Common myeloid progenitor, CD34-positive (primary cell): ENCODE data around the gene KRT35.

Experiments used
- CTCF ChIA-PET: fragments of 350-600 bp; sonication (Branson Sonifier 250); formaldehyde crosslinking; loops from one replicate; lab custom pipeline; 2021; ENCODE audit warnings: antibody characterized with exemption; lab: Charles Lee
- POLR2A ChIA-PET: fragments of 350-600 bp; sonication (Branson Sonifier 250); formaldehyde crosslinking; loops from one replicate; lab custom pipeline; 2021; ENCODE audit warnings: antibody characterized with exemption; lab: Charles Lee
- DNase-seq, 3 donors: peaks; one replicate each; pipeline versions ENCODE4 v3.0.0 to v3.0.0-alpha.2; 2013
- H3K27ac ChIP-seq, 2 experiments: 1 replicate in 1 of 2; 2 replicates in 1 of 2; pipeline ENCODE4 v1.7.0; 2013; ENCODE audit warnings: inconsistent platforms in 2 of 2, low read length in 2 of 2, mild to moderate bottlenecking in 2 of 2, low read depth in 1 of 2, moderate library complexity in 1 of 2; ENCODE audit not compliant: severe bottlenecking in 2 of 2, insufficient read depth in 1 of 2, poor library complexity in 1 of 2
- H3K27me3 ChIP-seq, 5 experiments: replicated peaks in 2 of 5; 1 replicate in 3 of 5; 2 replicates in 2 of 5; pipeline versions ENCODE4 v1.6.1 to v1.7.0; 2013; ENCODE audit warnings: low read length in 4 of 5, mild to moderate bottlenecking in 2 of 5, moderate library complexity in 2 of 5, inconsistent platforms in 1 of 5; ENCODE audit not compliant: insufficient read depth in 5 of 5, control insufficient read depth in 4 of 5
- H3K36me3 ChIP-seq, 4 experiments: 1 replicate in 2 of 4; 2 replicates in 2 of 4; pipeline versions ENCODE4 v1.6.1 to v1.7.0; 2013; ENCODE audit warnings: low read length in 3 of 4, control low read depth in 1 of 4, mild to moderate bottlenecking in 1 of 4; ENCODE audit not compliant: control insufficient read depth in 4 of 4, insufficient read depth in 4 of 4
- H3K4me1 ChIP-seq, 4 experiments: 1 replicate in 3 of 4; 2 replicates in 1 of 4; pipeline versions ENCODE4 v1.6.1 to v1.7.1; 2013; ENCODE audit warnings: low read length in 3 of 4, mild to moderate bottlenecking in 3 of 4, control low read depth in 1 of 4, inconsistent platforms in 1 of 4, moderate library complexity in 1 of 4; ENCODE audit not compliant: control insufficient read depth in 4 of 4, insufficient read depth in 4 of 4; ENCODE audit errors: control extremely low read depth in 1 of 4
- H3K4me3 ChIP-seq, 7 experiments: 1 replicate in 4 of 7; 2 replicates in 3 of 7; pipeline versions ENCODE4 v1.5.1 to v1.7.0; 2013; ENCODE audit warnings: mild to moderate bottlenecking in 7 of 7, low read length in 6 of 7, moderate library complexity in 6 of 7, inconsistent platforms in 2 of 7, low read depth in 2 of 7, control low read depth in 1 of 7; ENCODE audit not compliant: insufficient read depth in 4 of 7, control insufficient read depth in 1 of 7; ENCODE audit errors: extremely low read depth in 1 of 7
- H3K9me3 ChIP-seq, 5 experiments: 1 replicate in 4 of 5; 2 replicates in 1 of 5; pipeline versions ENCODE4 v1.6.1 to v1.7.1; 2013; ENCODE audit warnings: low read length in 4 of 5, mild to moderate bottlenecking in 2 of 5, inconsistent platforms in 1 of 5, low read depth in 1 of 5, moderate library complexity in 1 of 5; ENCODE audit not compliant: control insufficient read depth in 4 of 5, insufficient read depth in 2 of 5; ENCODE audit errors: control extremely low read depth in 1 of 5
- WGBS: methylation state at CpG from one replicate; pipeline ENCODE4 v1.1.5; 2013; ENCODE audit not compliant: insufficient coverage; 5-methylcytosine and 5-hydroxymethylcytosine counted together

The KRT35 gene

GRCh38 chr17:41486809-41487530 is 6.0 kb upstream of the KRT35 start:
- DNase-seq = peak; percentile 18 to 40 (median 25)
- no peaks in the 10 kb centered on the region for H3K9me3 ChIP-seq
- H3K4me3 ChIP-seq = no peak overlapping the region
- H3K4me1 ChIP-seq = peaks cover 0 to 5% (median 0%) of the 10 kb centered on the region in 4 experiments
- peaks cover 0 to 3% (median 0%) of the 10 kb centered on the region in 5 experiments for H3K27me3 ChIP-seq
- 63% methylated on average over 27 of the region's 29 CpGs for WGBS
- ChIA-PET POLR2A (no interaction called here), CTCF (interaction anchor here (1.0 to 1.3 kb wide), 5 partner anchors 8 to 161 kb away, joined by 3 read pairs; no protein-coding TSS in a partner anchor)
- no peak overlapping the region for H3K27ac ChIP-seq
- H3K36me3 ChIP-seq = no peaks in the 10 kb centered on the region

- ChIA-PET CTCF (interaction anchor here (1.0 to 1.3 kb wide), 4 partner anchors 9 to 162 kb away, joined by 3 read pairs; no protein-coding TSS in a partner anchor), POLR2A (no interaction called here)
- no peak overlapping the region for H3K27ac ChIP-seq
- H3K36me3 ChIP-seq = no peaks in the 10 kb centered on the region
- 94% methylated on average over 13 of the region's 13 CpGs for WGBS
- no peak for DNase-seq
- no peaks in the 10 kb centered on the region for H3K9me3 ChIP-seq
- peaks cover 0 to 4% (median 0%) of the 10 kb centered on the region in 5 experiments for H3K27me3 ChIP-seq
- no peak overlapping the region for H3K4me3 ChIP-seq
- H3K4me1 ChIP-seq = peaks cover 0 to 5% (median 0%) of the 10 kb centered on the region in 4 experiments
Measured at GRCh38 chr17:41486316-41486715, 5.4 kb upstream of the KRT35 start.

DNA sequence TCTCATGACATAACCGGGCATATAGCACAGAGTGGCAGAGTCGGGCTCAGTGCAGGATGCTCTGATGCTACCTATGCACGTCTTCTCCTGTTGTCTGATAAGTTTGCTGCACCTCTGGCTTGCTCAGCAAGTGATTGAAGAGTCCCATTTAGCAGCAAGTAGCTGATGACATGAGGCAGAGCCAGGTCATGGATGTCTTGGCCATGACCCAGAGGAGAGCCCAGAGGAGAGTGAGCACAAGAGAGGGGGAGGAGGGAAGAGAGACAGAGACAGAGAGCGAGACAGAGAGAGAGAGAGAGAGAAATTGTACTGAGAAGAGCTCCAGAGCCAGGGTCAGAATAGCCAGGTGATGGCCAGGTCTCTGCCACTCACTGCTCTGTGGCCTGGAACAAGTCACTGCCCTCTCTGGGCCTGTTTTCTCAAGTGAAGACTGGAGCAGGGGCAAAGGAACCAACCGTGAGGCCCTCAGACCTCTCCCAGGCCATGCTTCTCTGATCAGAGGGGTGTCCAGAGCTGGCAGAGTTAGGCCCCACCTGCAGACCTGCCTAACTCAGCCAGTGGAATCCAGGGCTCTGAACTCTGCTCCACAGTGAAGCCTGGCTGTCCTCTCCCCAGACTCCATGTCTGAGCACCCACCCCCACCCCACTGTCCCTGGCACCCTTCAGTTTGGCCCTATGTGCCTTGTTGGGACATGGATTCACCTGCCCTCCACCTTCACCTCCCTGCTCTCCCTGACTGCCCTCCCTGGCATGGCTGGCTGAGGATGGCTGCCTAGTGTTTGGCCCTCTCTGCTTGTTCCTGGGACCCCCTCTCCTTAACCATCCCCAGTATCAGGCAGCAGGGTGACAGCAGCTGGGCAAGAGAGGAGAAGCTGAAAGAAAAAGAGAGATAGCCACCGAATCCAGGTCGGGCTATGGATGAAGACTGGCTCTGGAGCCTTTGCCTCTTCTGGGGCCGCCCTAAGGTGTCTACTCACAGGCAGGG is 4.3 kb upstream of the KRT35 start:
- peaks cover 0 to 2% (median 0%) of the 10 kb centered on the region in 4 experiments for H3K4me1 ChIP-seq
- 96% methylated on average over 5 of the region's 8 CpGs for WGBS
- no peaks in the 10 kb centered on the region for H3K9me3 ChIP-seq
- ChIA-PET CTCF (interaction anchor here (0.9 kb wide), 1 partner anchor 9 kb away, joined by 4 read pairs; no protein-coding TSS in a partner anchor), POLR2A (no interaction called here)
- no peak for DNase-seq
- no peak overlapping the region for H3K27ac ChIP-seq
- H3K27me3 ChIP-seq = peaks cover 0 to 4% (median 0%) of the 10 kb centered on the region in 5 experiments
- H3K4me3 ChIP-seq = no peak overlapping the region
- no peaks in the 10 kb centered on the region for H3K36me3 ChIP-seq

DNA sequence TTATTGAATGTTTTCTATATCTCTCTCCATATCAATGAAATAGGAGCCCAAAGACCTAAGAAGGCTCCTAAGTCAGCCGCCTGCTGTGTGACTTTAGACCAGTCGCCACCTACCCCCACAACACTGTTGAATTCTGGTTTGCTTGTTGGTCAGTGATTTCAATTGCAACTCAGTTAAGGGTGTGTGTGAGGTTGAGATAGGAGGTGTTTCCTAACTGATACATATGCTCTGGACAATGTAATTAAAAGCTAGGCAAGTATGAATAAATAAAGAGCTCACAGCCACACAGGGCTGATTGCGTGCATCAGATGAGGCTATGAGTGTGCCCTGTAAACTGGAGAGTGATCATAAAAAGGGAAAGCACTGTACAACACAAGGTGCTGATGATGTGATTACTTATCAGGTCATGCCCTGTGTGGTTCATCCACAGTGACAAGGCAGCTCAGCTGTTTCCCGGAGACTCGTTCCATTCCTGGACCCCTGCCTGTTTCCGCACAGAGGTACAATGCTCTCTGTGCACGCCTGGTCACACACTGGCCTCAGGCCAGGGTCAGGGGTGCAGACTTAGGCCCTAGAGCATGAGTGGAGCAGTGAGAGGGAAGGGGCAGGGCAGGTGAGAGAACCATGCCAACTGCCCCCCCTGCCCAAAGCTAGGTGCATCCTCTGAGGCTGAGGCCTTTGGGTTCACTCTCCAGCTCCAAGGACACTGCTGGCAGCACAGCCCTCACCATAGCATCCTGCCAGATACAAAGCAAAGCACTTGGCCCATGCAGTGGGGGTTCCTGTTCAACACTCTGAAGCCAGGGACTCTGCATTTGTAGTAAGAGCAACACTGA is 3.3 kb upstream of the KRT35 start:
- H3K4me1 ChIP-seq = no peaks in the 10 kb centered on the region
- no peaks in the 10 kb centered on the region for H3K9me3 ChIP-seq
- H3K36me3 ChIP-seq = no peaks in the 10 kb centered on the region
- 76% methylated on average over 5 of the region's 7 CpGs for WGBS
- H3K4me3 ChIP-seq = no peak overlapping the region
- no peak for DNase-seq
- H3K27me3 ChIP-seq = peaks cover 0 to 2% (median 0%) of the 10 kb centered on the region in 5 experiments
- ChIA-PET POLR2A (no interaction called here), CTCF (interaction anchor here (0.5 to 1.2 kb wide), 2 partner anchors 11 to 12 kb away, joined by 3 read pairs; no protein-coding TSS in a partner anchor)
- H3K27ac ChIP-seq = no peak overlapping the region

DNA sequence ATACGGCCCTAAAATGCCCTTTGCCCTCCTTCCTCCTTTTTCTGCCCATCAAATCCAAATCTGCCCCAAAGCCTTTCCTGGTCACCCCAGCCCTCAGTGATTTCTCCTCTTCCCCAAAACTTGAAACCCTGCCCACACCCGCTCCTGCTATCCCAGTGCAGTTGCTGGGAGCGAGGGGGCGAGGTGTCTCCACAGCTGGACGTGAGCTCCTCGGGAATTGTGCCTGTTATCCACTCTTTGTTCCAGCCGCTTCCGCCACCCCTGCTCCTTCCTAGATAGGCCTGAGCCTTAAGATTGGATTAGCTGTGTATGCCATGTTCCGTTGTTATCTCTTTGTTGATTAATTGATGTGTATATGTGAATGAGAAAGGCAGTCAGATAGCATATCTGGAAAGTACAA is 2.6 kb upstream of the KRT35 start:
- Histone ChIP-seq H3K36me3 (no peaks in the 10 kb centered on the region), H3K4me3 (no peak overlapping the region), H3K27ac (no peak overlapping the region), H3K27me3 (peaks cover 0 to 2% (median 0%) of the 10 kb centered on the region in 5 experiments), H3K9me3 (no peaks in the 10 kb centered on the region), H3K4me1 (no peaks in the 10 kb centered on the region)
- DNase-seq = no peak
- CTCF ChIA-PET = interaction anchor here (1.2 kb wide), 1 partner anchor 11 kb away, joined by 3 read pairs; no protein-coding TSS in a partner anchor
- WGBS = 100% methylated on average over 3 of the region's 9 CpGs
- POLR2A ChIA-PET = no interaction called here

GRCh38 chr17:41480581-41480980 is 370 bp downstream of the KRT35 start:
- 98% methylated on average over 7 of the region's 10 CpGs for WGBS
- Histone ChIP-seq H3K27me3 (peaks cover 0 to 2% (median 0%) of the 10 kb centered on the region in 5 experiments), H3K27ac (no peak overlapping the region), H3K4me3 (no peak overlapping the region), H3K9me3 (no peaks in the 10 kb centered on the region), H3K36me3 (no peaks in the 10 kb centered on the region), H3K4me1 (no peaks in the 10 kb centered on the region)
- ChIA-PET POLR2A (no interaction called here), CTCF (interaction anchor here (1.2 kb wide), 1 partner anchor 15 kb away, joined by 3 read pairs; no protein-coding TSS in a partner anchor)
- DNase-seq = no peak
